ENCODE results near the gene CADM2.

DNA sequence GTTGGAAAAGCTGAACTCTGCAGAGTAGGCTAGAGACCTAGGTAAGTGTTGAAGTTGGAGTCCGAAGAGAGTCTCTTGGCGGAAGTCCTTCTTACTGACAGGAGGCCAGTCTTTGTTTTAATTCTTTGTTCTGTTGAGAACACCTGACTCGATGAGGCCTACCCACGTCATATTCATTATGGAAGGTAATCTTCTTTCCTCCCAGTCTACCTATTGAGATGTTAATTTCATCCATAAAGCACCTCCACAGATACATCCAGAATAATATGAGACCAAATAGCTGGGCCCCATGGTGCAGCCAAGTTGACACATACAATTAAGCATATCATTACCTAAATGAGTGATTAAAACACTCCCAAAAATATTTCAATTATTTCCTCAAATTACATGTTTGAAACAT lies 515.5 kb downstream of the CADM2 start:
- TF ChIP-seq POLR2A (IDR thresholded peaks at IDR 0.05; ENCODE audit: low read depth, low read length) (no peak), POLR2AphosphoS5 (IDR thresholded peaks at IDR 0.05; ENCODE audit: low read depth, low read length) (no peak)

Data from GM12892 (cell line).